ENCODE data around the gene B9D1.

Gene B9D1

GRCh38 chr17:19372011-19372370 is 9.5 kb upstream of the B9D1 start:
- Histone ChIP-seq H3K4me1 (ENCODE audit: control insufficient read depth, insufficient read depth, low read length) (peaks cover 2% of the 10 kb centered on the region; the same call in 1 of the 2 replicates), H3K4me3 (ENCODE audit: low read depth, low read length) (no peak overlapping the region), H3K9me3 (ENCODE audit: control insufficient read depth, insufficient read depth, low read length) (no peaks in the 10 kb centered on the region), H3K27ac (ENCODE audit: low read depth, low read length) (no peak overlapping the region), H3K9ac (ENCODE audit: low read depth, low read length) (no peak overlapping the region), H3K27me3 (ENCODE audit: control insufficient read depth, insufficient read depth, low read length) (no peaks in the 10 kb centered on the region), H3K36me3 (ENCODE audit: control insufficient read depth, insufficient read depth, low read length) (no peaks in the 10 kb centered on the region)

- H3K4me1 ChIP-seq (ENCODE audit: control insufficient read depth, insufficient read depth, low read length) = no peaks in the 10 kb centered on the region
- no peaks in the 10 kb centered on the region for H3K27me3 ChIP-seq (ENCODE audit: control insufficient read depth, insufficient read depth, low read length)
- no peak overlapping the region for H3K4me3 ChIP-seq (ENCODE audit: low read depth, low read length)
- H3K36me3 ChIP-seq (ENCODE audit: control insufficient read depth, insufficient read depth, low read length) = no peaks in the 10 kb centered on the region
- no peak overlapping the region for H3K27ac ChIP-seq (ENCODE audit: low read depth, low read length)
- H3K9ac ChIP-seq (ENCODE audit: low read depth, low read length) = no peak overlapping the region
- no peaks in the 10 kb centered on the region for H3K9me3 ChIP-seq (ENCODE audit: control insufficient read depth, insufficient read depth, low read length)
Observed at GRCh38 chr17:19371259-19372010, 8.9 kb upstream of the B9D1 start.

GRCh38 chr17:19370493-19370960 is 8.0 kb upstream of the B9D1 start:
- Histone ChIP-seq H3K27me3 (ENCODE audit: control insufficient read depth, insufficient read depth, low read length) (no peaks in the 10 kb centered on the region), H3K27ac (ENCODE audit: low read depth, low read length) (no peak overlapping the region), H3K9me3 (ENCODE audit: control insufficient read depth, insufficient read depth, low read length) (no peaks in the 10 kb centered on the region), H3K36me3 (ENCODE audit: control insufficient read depth, insufficient read depth, low read length) (no peaks in the 10 kb centered on the region), H3K4me3 (ENCODE audit: low read depth, low read length) (no peak overlapping the region), H3K4me1 (ENCODE audit: control insufficient read depth, insufficient read depth, low read length) (no peaks in the 10 kb centered on the region), H3K9ac (ENCODE audit: low read depth, low read length) (no peak overlapping the region)

- no peak overlapping the region for H3K27ac ChIP-seq (ENCODE audit: low read depth, low read length)
Observed at GRCh38 chr17:19369846-19370492, 7.4 kb upstream of the B9D1 start.

GRCh38 chr17:19369107-19369778 is 6.7 kb upstream of the B9D1 start:
- Histone ChIP-seq H3K27me3 (ENCODE audit: control insufficient read depth, insufficient read depth, low read length) (no peaks in the 10 kb centered on the region), H3K4me3 (ENCODE audit: low read depth, low read length) (no peak overlapping the region), H3K4me1 (ENCODE audit: control insufficient read depth, insufficient read depth, low read length) (no peaks in the 10 kb centered on the region), H3K9ac (ENCODE audit: low read depth, low read length) (no peak overlapping the region), H3K36me3 (ENCODE audit: control insufficient read depth, insufficient read depth, low read length) (no peaks in the 10 kb centered on the region), H3K9me3 (ENCODE audit: control insufficient read depth, insufficient read depth, low read length) (no peaks in the 10 kb centered on the region), H3K27ac (ENCODE audit: low read depth, low read length) (no peak overlapping the region)

More at GRCh38 chr17:19369846-19370492, 7.4 kb upstream of the B9D1 start:
- no peak overlapping the region for H3K9ac ChIP-seq (ENCODE audit: low read depth, low read length)
- H3K36me3 ChIP-seq (ENCODE audit: control insufficient read depth, insufficient read depth, low read length) = no peaks in the 10 kb centered on the region
- no peaks in the 10 kb centered on the region for H3K9me3 ChIP-seq (ENCODE audit: control insufficient read depth, insufficient read depth, low read length)
- no peak overlapping the region for H3K4me3 ChIP-seq (ENCODE audit: low read depth, low read length)
- no peaks in the 10 kb centered on the region for H3K27me3 ChIP-seq (ENCODE audit: control insufficient read depth, insufficient read depth, low read length)
- no peaks in the 10 kb centered on the region for H3K4me1 ChIP-seq (ENCODE audit: control insufficient read depth, insufficient read depth, low read length)

- Histone ChIP-seq H3K9ac (ENCODE audit: low read depth, low read length) (no peak overlapping the region), H3K27ac (ENCODE audit: low read depth, low read length) (no peak overlapping the region), H3K4me3 (ENCODE audit: low read depth, low read length) (no peak overlapping the region), H3K4me1 (ENCODE audit: control insufficient read depth, insufficient read depth, low read length) (no peaks in the 10 kb centered on the region), H3K9me3 (ENCODE audit: control insufficient read depth, insufficient read depth, low read length) (no peaks in the 10 kb centered on the region), H3K27me3 (ENCODE audit: control insufficient read depth, insufficient read depth, low read length) (0 out of 2 replicates have a peak, but pooled peaks cover 2% of the 10 kb centered on the region), H3K36me3 (ENCODE audit: control insufficient read depth, insufficient read depth, low read length) (no peaks in the 10 kb centered on the region)
Observed at GRCh38 chr17:19368229-19368628, 5.7 kb upstream of the B9D1 start.

- no peak overlapping the region for H3K4me3 ChIP-seq (ENCODE audit: low read depth, low read length)
- no peaks in the 10 kb centered on the region for H3K36me3 ChIP-seq (ENCODE audit: control insufficient read depth, insufficient read depth, low read length)
- H3K27ac ChIP-seq (ENCODE audit: low read depth, low read length) = no peak overlapping the region
- peaks cover 4% of the 10 kb centered on the region for H3K4me1 ChIP-seq (ENCODE audit: control insufficient read depth, insufficient read depth, low read length)
- no peaks in the 10 kb centered on the region for H3K9me3 ChIP-seq (ENCODE audit: control insufficient read depth, insufficient read depth, low read length)
- H3K9ac ChIP-seq (ENCODE audit: low read depth, low read length) = no peak overlapping the region
- H3K27me3 ChIP-seq (ENCODE audit: control insufficient read depth, insufficient read depth, low read length) = 0 out of 2 replicates have a peak, but pooled peaks cover 2% of the 10 kb centered on the region
Observed at GRCh38 chr17:19366637-19366972, 4.1 kb upstream of the B9D1 start.

- Histone ChIP-seq H3K9ac (ENCODE audit: low read depth, low read length) (no peak overlapping the region), H3K4me3 (ENCODE audit: low read depth, low read length) (no peak overlapping the region), H3K27me3 (ENCODE audit: control insufficient read depth, insufficient read depth, low read length) (0 out of 2 replicates have a peak, but pooled peaks cover 2% of the 10 kb centered on the region), H3K27ac (ENCODE audit: low read depth, low read length) (no peak overlapping the region), H3K9me3 (ENCODE audit: control insufficient read depth, insufficient read depth, low read length) (no peaks in the 10 kb centered on the region), H3K36me3 (ENCODE audit: control insufficient read depth, insufficient read depth, low read length) (no peaks in the 10 kb centered on the region), H3K4me1 (ENCODE audit: control insufficient read depth, insufficient read depth, low read length) (peaks cover 4% of the 10 kb centered on the region)
Observed at GRCh38 chr17:19365833-19366636, 3.5 kb upstream of the B9D1 start.

GRCh38 chr17:19365499-19365817 is 2.9 kb upstream of the B9D1 start:
- H3K9ac ChIP-seq (ENCODE audit: low read depth, low read length) = no peak overlapping the region
- H3K27ac ChIP-seq (ENCODE audit: low read depth, low read length) = no peak overlapping the region
- H3K4me1 ChIP-seq (ENCODE audit: control insufficient read depth, insufficient read depth, low read length) = peaks cover 4% of the 10 kb centered on the region
- no peaks in the 10 kb centered on the region for H3K36me3 ChIP-seq (ENCODE audit: control insufficient read depth, insufficient read depth, low read length)
- H3K9me3 ChIP-seq (ENCODE audit: control insufficient read depth, insufficient read depth, low read length) = no peaks in the 10 kb centered on the region
- 0 out of 2 replicates have a peak, but pooled peaks cover 2% of the 10 kb centered on the region for H3K27me3 ChIP-seq (ENCODE audit: control insufficient read depth, insufficient read depth, low read length)
- H3K4me3 ChIP-seq (ENCODE audit: low read depth, low read length) = no peak overlapping the region

- H3K9me3 ChIP-seq (ENCODE audit: control insufficient read depth, insufficient read depth, low read length) = no peaks in the 10 kb centered on the region
- H3K9ac ChIP-seq (ENCODE audit: low read depth, low read length) = no peak overlapping the region
- peaks cover 4% of the 10 kb centered on the region for H3K4me1 ChIP-seq (ENCODE audit: control insufficient read depth, insufficient read depth, low read length)
- H3K4me3 ChIP-seq (ENCODE audit: low read depth, low read length) = no peak overlapping the region
- no peaks in the 10 kb centered on the region for H3K36me3 ChIP-seq (ENCODE audit: control insufficient read depth, insufficient read depth, low read length)
- H3K27ac ChIP-seq (ENCODE audit: low read depth, low read length) = no peak overlapping the region
- H3K27me3 ChIP-seq (ENCODE audit: control insufficient read depth, insufficient read depth, low read length) = 0 out of 2 replicates have a peak, but pooled peaks cover 2% of the 10 kb centered on the region
Observed at GRCh38 chr17:19364699-19365498, 2.4 kb upstream of the B9D1 start.

All from HUES48 (cell line).